MCF 10A (cell line): ENCODE measurements around the gene ERC2. TPM values are rescaled to one million over a fixed set of nuclear protein-coding genes. Genes with fewer than 3 reads are reported as not detected.

ENCODE experiments used
- BruUV-seq: library from RNA; stranded (reverse); fragments of 400-500 nt; replicated peaks from 2 replicates; lab custom pipeline; 2021; lab: Mats Ljungman, UMichigan
- CTCF ChIA-PET: fragments of 300-600 bp; sonication (Branson Sonifier 250); formaldehyde crosslinking; extraction: SDS; loops from one replicate; lab custom pipeline; 2021; ENCODE audit warnings: antibody characterized with exemption, inconsistent platforms; lab: Yijun Ruan, JAX
- POLR2A ChIA-PET: fragments of 300-600, 350-650 bp; sonication (Branson Sonifier 250); formaldehyde crosslinking; extraction: SDS; loops from one replicate; lab custom pipeline; 2020; ENCODE audit warnings: antibody characterized with exemption, inconsistent platforms; lab: Yijun Ruan, JAX
- DNase-seq: peaks from one replicate; pipeline ENCODE4 v3.0.0-alpha.2; 2018; ENCODE audit not compliant: unreplicated experiment
- H3K27ac Mint-ChIP-seq: one replicate; pipeline ENCODE4 v1.8.0; 2022; ENCODE audit warnings: mild to moderate bottlenecking, low read depth, mixed read lengths; ENCODE audit not compliant: unreplicated experiment
- H3K27me3 Mint-ChIP-seq: one replicate; pipeline ENCODE4 v1.8.0; 2022; ENCODE audit warnings: mixed read lengths; ENCODE audit not compliant: insufficient read depth, unreplicated experiment
- H3K36me3 Mint-ChIP-seq: one replicate; pipeline ENCODE4 v1.8.0; 2022; ENCODE audit warnings: mild to moderate bottlenecking, moderate library complexity, mixed read lengths; ENCODE audit not compliant: insufficient read depth, unreplicated experiment
- H3K4me1 Mint-ChIP-seq: one replicate; pipeline ENCODE4 v1.8.0; 2022; ENCODE audit warnings: mixed read lengths; ENCODE audit not compliant: insufficient read depth, unreplicated experiment
- H3K4me3 Mint-ChIP-seq: one replicate; pipeline ENCODE4 v1.8.0; 2022; ENCODE audit warnings: mild to moderate bottlenecking, moderate library complexity, mixed read lengths; ENCODE audit not compliant: unreplicated experiment
- H3K9me3 Mint-ChIP-seq: one replicate; pipeline ENCODE4 v1.8.0; 2022; ENCODE audit warnings: mixed read lengths; ENCODE audit not compliant: unreplicated experiment
- intact Hi-C: fragments of 100-400 bp; cut with micrococcal nuclease; formaldehyde crosslinking; loops from 2 replicates; pipeline ENCODE4 v1.14.1; 2022
- total RNA-seq: library from RNA; stranded (reverse); gene quantifications from 2 replicates; pipeline ENCODE4 v1.2.3, GENCODE V29; 2022
- TF ChIP-seq, protein P1 (sequence below): fragments of 200-600 bp; IDR thresholded peaks from one replicate; pipeline ENCODE4 v1.8.0; 2022; ENCODE audit warnings: antibody characterized with exemption, mild to moderate bottlenecking; ENCODE audit not compliant: unreplicated experiment

ERC2 gene
- total RNA-seq, 1 experiment from 2014 or later: 0.42 TPM

DNA sequence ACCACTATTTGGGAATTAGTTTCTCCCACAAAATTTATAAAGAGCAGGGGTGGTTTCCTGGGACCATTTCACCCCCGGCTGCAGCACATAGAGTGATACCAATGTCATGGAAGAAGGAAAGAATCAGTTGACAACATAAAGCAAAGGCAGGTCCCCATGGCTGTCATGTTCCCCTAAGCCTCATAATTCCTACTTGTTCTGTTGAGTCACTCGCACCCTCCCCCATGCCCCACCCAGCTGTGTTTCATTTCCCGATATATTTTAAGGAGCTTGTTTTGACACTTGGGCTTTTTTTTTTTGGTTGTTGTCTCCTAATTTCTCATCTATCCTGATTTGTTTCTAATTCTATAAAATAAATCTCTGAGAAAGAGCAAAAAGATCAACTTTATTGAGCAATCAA lies 24.9 kb downstream of the ERC2 start:
- intact Hi-C loops: no loop called here

DNA sequence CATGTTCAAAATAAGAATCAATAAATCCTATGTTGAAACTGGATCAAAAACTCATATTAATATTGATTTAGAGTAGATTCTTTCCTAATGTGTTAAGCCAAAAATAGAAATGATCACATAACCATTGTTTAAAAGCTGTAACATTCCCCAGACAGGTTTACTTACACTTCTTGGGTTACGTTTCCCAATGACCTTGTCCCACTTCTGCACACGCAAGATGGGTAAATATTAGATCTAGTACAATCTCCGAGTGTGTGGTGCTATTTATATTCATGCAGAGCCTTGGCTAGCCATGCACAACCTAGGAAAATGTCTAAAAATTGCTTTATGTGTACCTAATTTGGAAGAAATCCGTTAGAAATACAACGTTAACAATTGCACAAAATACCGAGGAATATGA lies 39.6 kb downstream of the ERC2 start:
- TF ChIP-seq, protein P1, sequence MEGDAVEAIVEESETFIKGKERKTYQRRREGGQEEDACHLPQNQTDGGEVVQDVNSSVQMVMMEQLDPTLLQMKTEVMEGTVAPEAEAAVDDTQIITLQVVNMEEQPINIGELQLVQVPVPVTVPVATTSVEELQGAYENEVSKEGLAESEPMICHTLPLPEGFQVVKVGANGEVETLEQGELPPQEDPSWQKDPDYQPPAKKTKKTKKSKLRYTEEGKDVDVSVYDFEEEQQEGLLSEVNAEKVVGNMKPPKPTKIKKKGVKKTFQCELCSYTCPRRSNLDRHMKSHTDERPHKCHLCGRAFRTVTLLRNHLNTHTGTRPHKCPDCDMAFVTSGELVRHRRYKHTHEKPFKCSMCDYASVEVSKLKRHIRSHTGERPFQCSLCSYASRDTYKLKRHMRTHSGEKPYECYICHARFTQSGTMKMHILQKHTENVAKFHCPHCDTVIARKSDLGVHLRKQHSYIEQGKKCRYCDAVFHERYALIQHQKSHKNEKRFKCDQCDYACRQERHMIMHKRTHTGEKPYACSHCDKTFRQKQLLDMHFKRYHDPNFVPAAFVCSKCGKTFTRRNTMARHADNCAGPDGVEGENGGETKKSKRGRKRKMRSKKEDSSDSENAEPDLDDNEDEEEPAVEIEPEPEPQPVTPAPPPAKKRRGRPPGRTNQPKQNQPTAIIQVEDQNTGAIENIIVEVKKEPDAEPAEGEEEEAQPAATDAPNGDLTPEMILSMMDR: no peak
- no peaks in the 10 kb centered on the region for H3K27me3 Mint-ChIP-seq
- no TSS peak for BruUV-seq
- intact Hi-C loops: no loop called here
- no peak for DNase-seq
- H3K9me3 Mint-ChIP-seq: peaks cover 6% of the 10 kb centered on the region
- H3K27ac Mint-ChIP-seq: no peak overlapping the region
- ChIA-PET CTCF (interaction anchor here (1.3 kb wide), 1 partner anchor 19 kb away, joined by 4 read pairs; no protein-coding TSS in a partner anchor), POLR2A (no interaction called here)
- no peaks in the 10 kb centered on the region for H3K36me3 Mint-ChIP-seq
- H3K4me3 Mint-ChIP-seq: no peak overlapping the region
- H3K4me1 Mint-ChIP-seq: no peaks in the 10 kb centered on the region

More for the DNA sequence above, 24.9 kb downstream of the ERC2 start:
- peaks cover 6% of the 10 kb centered on the region for H3K4me1 Mint-ChIP-seq
- ChIA-PET POLR2A (no interaction called here), CTCF (interaction anchor here (0.7 to 1.2 kb wide), 3 partner anchors 10 to 827 kb away, joined by 3 read pairs; no protein-coding TSS in a partner anchor)
- H3K4me3 Mint-ChIP-seq: no peak overlapping the region
- DNase-seq: no peak
- H3K9me3 Mint-ChIP-seq: peaks cover 3% of the 10 kb centered on the region
- no peaks in the 10 kb centered on the region for H3K27me3 Mint-ChIP-seq
- BruUV-seq: no TSS peak
- TF ChIP-seq, protein P1: no peak
- no peak overlapping the region for H3K27ac Mint-ChIP-seq
- no peaks in the 10 kb centered on the region for H3K36me3 Mint-ChIP-seq

DNA sequence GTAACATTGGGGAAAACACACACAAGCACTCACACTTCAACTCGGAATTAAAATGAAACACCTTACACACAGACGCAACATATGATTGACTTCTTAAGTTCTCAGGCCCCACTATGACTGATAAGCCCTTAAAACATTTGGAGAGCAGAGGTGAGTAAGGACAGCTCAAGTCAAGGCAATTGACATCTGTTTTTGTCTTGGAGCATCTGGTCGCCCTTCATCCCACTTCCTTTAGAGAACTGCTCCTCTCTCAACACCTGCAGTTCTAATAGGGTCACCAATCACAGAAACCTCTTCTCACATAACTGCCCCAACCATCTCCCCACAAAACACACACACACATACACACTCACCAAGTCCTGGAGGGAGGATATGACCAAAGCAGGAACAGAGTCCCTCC lies 43.4 kb downstream of the ERC2 start:
- H3K27me3 Mint-ChIP-seq: no peaks in the 10 kb centered on the region
- no peak overlapping the region for H3K27ac Mint-ChIP-seq
- intact Hi-C loops: no loop called here
- ChIA-PET POLR2A (no interaction called here), CTCF (interaction anchor here (0.6 to 1.7 kb wide), 5 partner anchors 11 to 85 kb away, joined by 3 to 6 read pairs (median 3); no protein-coding TSS in a partner anchor)
- no peaks in the 10 kb centered on the region for H3K4me1 Mint-ChIP-seq
- no peaks in the 10 kb centered on the region for H3K36me3 Mint-ChIP-seq
- no peak for DNase-seq
- no peaks in the 10 kb centered on the region for H3K9me3 Mint-ChIP-seq
- BruUV-seq: no TSS peak
- TF ChIP-seq, protein P1: no peak
- H3K4me3 Mint-ChIP-seq: no peak overlapping the region

DNA sequence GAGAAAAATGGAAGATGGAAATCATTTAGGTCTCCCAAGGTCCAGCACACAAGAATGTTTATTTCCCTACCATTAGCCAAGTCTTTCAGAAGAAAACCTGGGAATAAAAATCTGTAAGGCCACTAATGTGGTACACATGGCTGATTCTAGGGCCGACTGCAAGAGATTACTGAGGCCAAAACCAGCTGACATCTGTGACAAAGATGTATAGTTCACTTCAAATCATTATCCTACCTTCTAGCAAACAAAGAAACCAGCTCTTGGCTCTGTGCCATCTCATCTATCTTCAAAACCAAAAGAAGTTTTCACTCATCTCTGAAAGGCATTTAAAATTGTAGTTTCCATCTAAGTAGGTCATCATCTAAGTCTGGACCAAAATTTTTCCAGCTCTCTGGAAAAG lies 43.9 kb downstream of the ERC2 start:
- no peak for DNase-seq
- Mint-ChIP-seq H3K27ac (no peak overlapping the region), H3K9me3 (no peaks in the 10 kb centered on the region), H3K4me3 (no peak overlapping the region), H3K27me3 (no peaks in the 10 kb centered on the region), H3K4me1 (no peaks in the 10 kb centered on the region), H3K36me3 (no peaks in the 10 kb centered on the region)
- POLR2A ChIA-PET: no interaction called here
- intact Hi-C loops: no loop called here
- CTCF ChIA-PET: interaction anchor here (0.6 to 1.7 kb wide), 6 partner anchors 11 to 84 kb away, joined by 3 to 6 read pairs (median 4); no protein-coding TSS in a partner anchor
- TF ChIP-seq, protein P1: no peak
- no TSS peak for BruUV-seq
